Activated T-helper 1 cell treated with anti-CD3 and anti-CD28 coated beads, Interleukin-12 subunit alpha, Interleukin-12 subunit beta, Interleukin-2, Interleukin-4 antibody, amounts not matched to agents 30 ng/mL and 10 ng/mL and 1 ng/mL, durations not matched to agents 14 hours and 24 hours and 36 hours (primary cell): ENCODE data around the gene TMSB10. TPM values are rescaled to one million over a fixed set of nuclear protein-coding genes. Genes with fewer than 3 reads are reported as not detected.

Experiments
- DNase-seq: peaks from one replicate; pipeline ENCODE4 v3.0.0; 2021; ENCODE audit warnings: low spot score
- H3K27ac Mint-ChIP-seq: one replicate; pipeline ENCODE4 v1.8.0; 2021; ENCODE audit warnings: mild to moderate bottlenecking, mixed read lengths
- H3K27me3 Mint-ChIP-seq: one replicate; pipeline ENCODE4 v1.8.0; 2022; ENCODE audit warnings: mild to moderate bottlenecking, moderate library complexity, mixed read lengths; ENCODE audit not compliant: insufficient read depth
- H3K36me3 Mint-ChIP-seq: one replicate; pipeline ENCODE4 v1.8.0; 2021; ENCODE audit warnings: low read depth, mixed read lengths
- H3K4me1 Mint-ChIP-seq: one replicate; pipeline ENCODE4 v1.8.0; 2021; ENCODE audit warnings: low read depth, mixed read lengths
- H3K4me3 Mint-ChIP-seq: one replicate; pipeline ENCODE4 v1.8.0; 2021; ENCODE audit warnings: mild to moderate bottlenecking, moderate library complexity, mixed read lengths
- H3K9me3 Mint-ChIP-seq: one replicate; pipeline ENCODE4 v1.8.0; 2021; ENCODE audit warnings: mixed read lengths
- intact Hi-C: fragments of 100-400 bp; cut with micrococcal nuclease; formaldehyde crosslinking; loops from one replicate; pipeline ENCODE4 v1.15.1; 2024
- total RNA-seq: library from RNA; stranded (reverse); gene quantifications from 2 replicates; pipeline ENCODE4 v1.2.3, GENCODE V29; 2022

The TMSB10 gene
- total RNA-seq, 1 donor from 2014 or later = 2,510 TPM

DNA sequence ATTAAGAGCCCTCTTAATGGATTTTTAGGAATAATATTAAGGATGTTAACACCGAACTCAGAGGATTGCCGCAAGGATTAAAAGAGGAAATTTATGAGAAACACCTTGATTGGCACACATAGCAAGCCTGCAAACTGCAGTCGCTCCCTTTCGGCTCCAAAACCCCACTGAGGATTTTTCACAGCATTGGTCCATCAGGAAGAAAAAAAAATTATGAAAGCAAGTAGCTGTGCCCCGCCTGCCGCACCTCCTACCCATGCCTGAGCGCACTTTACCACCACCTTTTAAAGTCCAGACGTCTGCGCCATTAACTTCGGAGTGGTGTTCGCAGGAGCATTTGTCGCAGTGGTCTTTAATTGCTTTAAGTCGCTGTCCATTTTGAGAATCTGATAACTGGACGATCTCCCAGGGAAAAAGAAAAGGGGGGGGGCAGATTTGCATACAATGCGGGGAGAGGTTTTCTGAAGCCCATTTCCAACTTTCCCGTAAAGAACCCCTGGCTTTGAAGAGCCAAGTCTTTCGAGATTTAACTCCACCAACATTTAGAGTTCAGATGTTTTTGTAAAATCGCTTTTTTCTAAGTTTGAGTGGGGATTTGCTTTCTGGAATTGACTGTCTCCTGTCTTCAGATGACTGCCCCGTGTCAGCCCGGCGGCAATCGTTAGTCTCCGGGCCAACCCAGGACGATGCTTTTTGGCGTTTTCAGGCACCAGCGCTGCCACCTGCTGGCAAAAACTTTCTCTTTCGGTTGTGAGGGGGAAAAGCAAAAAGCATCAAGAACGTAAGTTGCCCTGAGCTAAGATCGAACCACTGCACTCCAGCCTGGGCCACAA is 23.7 kb upstream of the TMSB10 start:
- H3K4me3 Mint-ChIP-seq = peak overlapping the region; percentile 97
- intact Hi-C loops = loop anchor here (1.0 to 2.0 kb wide), 8 partner anchors 17 to 422 kb away; partner anchors contain the start of genes DNAH6, SUCLG1 and TMSB10
- DNase-seq = peak; percentile 81
- peaks cover 71% of the 10 kb centered on the region for H3K4me1 Mint-ChIP-seq
- peaks cover 6% of the 10 kb centered on the region for H3K36me3 Mint-ChIP-seq
- peak overlapping the region; percentile 99 for H3K27ac Mint-ChIP-seq
- H3K9me3 Mint-ChIP-seq = no peaks in the 10 kb centered on the region
- no peaks in the 10 kb centered on the region for H3K27me3 Mint-ChIP-seq

DNA sequence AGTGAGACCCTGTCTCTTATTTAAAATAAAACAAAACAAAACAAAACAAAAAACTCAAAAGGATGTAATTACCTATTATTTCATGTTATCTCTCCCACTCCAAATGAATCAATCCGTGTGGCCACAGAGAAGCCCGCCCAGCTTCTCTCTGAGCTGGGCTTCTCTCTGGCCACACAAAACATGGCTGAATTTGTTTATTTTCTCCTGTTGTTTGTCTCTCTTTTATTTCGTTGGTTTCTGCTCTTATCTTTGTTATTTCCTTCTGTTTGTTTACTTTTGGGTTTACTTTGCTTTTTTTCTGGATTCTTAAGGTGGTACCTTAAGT is 23.1 kb upstream of the TMSB10 start:
- Mint-ChIP-seq H3K36me3 (peaks cover 6% of the 10 kb centered on the region), H3K9me3 (no peaks in the 10 kb centered on the region), H3K27me3 (no peaks in the 10 kb centered on the region), H3K27ac (peak overlapping the region; percentile 99), H3K4me3 (peak overlapping the region; percentile 97), H3K4me1 (peaks cover 71% of the 10 kb centered on the region)
- intact Hi-C loops = loop anchor here (1.0 kb wide), 5 partner anchors 23 to 387 kb away; partner anchors contain the start of genes DNAH6 and TMSB10
- DNase-seq = no peak

DNA sequence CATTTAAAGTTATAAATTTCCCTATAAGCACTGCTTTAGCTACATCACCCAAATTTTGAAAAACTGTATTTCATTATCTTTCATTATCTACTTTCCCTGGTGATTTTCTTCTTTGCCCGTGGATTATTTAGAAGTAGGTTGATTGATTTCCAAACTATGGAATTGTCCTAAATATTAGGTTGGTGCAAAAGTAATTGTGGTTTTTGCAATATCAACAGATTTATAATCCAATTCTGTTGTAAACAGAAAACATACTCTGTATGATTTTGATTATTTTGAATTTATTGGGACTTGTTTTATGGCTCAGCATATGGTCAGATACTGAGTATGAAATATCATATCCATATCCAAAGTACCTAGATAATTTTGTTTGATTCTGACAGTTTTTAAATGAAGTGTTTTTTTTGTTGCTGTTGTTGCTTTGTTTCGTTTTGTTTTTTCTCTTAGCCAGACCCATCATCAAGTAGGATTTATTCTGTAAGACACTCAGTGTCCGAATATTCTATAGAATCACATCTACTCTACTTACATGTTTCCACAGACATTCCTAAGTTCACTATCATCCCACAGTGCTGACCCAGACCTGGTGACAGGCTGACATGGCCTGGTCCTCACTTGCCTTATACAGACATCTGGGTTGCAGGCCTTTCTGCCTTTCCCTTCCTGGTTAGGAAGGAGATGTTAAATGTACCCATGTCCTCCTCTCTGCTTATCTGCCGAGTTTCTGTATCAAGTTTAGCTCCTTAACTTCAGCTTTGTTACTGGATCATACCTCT is 22.5 kb upstream of the TMSB10 start:
- Mint-ChIP-seq H3K9me3 (no peaks in the 10 kb centered on the region), H3K36me3 (peaks cover 3% of the 10 kb centered on the region), H3K4me1 (peaks cover 68% of the 10 kb centered on the region), H3K4me3 (peak overlapping the region; percentile 97), H3K27me3 (no peaks in the 10 kb centered on the region), H3K27ac (peak overlapping the region; percentile 99)
- DNase-seq = no peak
- intact Hi-C loops = loop anchor here (1.0 kb wide), 5 partner anchors 22 to 388 kb away; partner anchors contain the start of genes DNAH6 and TMSB10

DNA sequence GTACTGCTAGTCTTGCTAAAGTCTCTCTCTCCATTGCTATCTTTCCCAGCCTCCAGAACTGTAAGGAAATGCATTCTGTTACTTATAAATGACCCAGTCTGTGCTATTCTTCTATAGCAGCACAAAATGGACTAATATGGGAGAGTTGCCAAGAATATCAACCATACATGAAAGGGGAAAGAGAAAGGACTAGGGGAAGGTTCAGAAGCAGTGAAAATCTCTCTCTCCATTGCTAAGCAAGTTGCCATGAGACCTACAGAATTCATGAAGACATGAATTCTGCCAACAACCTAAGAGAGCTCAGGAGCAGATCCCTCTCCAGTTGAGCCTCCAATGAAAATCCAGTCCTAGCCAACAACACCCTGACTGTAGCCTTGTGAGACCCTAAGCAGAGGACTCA is 21.0 kb upstream of the TMSB10 start:
- DNase-seq = no peak
- Mint-ChIP-seq H3K36me3 (peaks cover 3% of the 10 kb centered on the region), H3K27ac (no peak overlapping the region), H3K4me3 (no peak overlapping the region), H3K4me1 (peaks cover 75% of the 10 kb centered on the region), H3K27me3 (no peaks in the 10 kb centered on the region), H3K9me3 (no peaks in the 10 kb centered on the region)
- intact Hi-C loops = loop anchor here (2.0 kb wide), 1 partner anchor 144 kb away; no protein-coding TSS in a partner anchor

DNA sequence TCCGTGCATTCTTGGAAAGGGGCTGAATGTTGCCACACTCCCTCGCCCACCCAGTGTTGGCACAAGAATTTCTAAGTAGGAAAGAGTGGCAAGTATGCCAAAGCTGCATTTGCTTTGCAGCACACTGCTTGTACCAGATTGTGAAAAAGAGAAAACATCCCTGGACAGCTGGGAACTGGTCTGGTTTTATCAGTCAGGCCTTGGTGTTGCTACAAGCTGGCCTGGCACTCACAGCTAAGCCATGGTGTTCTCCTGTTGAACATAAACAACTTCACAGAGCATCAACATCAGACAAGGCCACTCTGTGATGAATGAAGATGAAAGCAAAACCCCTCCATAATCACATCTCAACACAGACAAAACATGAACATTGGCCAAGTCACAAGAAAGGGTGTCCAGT is 20.3 kb upstream of the TMSB10 start:
- DNase-seq = no peak
- H3K4me3 Mint-ChIP-seq = no peak overlapping the region
- H3K36me3 Mint-ChIP-seq = peaks cover 2% of the 10 kb centered on the region
- H3K9me3 Mint-ChIP-seq = no peaks in the 10 kb centered on the region
- H3K27ac Mint-ChIP-seq = no peak overlapping the region
- H3K27me3 Mint-ChIP-seq = no peaks in the 10 kb centered on the region
- H3K4me1 Mint-ChIP-seq = peaks cover 79% of the 10 kb centered on the region
- intact Hi-C loops = loop anchor here (2.0 kb wide), 1 partner anchor 144 kb away; no protein-coding TSS in a partner anchor

DNA sequence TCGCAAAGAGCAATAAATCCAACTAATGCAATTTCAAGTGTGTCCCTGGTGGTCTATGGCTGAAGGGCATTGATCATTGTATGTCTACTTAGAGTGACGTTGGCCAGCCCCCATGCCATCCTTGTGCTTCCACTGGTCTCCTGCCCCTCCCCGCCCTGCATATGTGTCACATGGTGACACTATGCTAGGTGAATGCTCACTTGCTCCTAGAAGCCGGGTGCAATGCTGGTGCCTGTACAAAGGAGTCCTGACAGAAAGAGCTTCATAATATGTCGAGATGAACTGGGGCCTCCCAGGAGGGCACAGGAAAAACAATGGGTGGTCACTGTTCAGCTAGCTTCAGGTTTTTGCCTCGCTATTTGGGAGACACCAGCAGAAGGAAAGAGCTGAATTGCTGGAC is 18.7 kb upstream of the TMSB10 start:
- intact Hi-C loops = no loop called here
- H3K9me3 Mint-ChIP-seq = no peaks in the 10 kb centered on the region
- H3K27me3 Mint-ChIP-seq = no peaks in the 10 kb centered on the region
- H3K4me1 Mint-ChIP-seq = peaks cover 83% of the 10 kb centered on the region
- H3K4me3 Mint-ChIP-seq = no peak overlapping the region
- no peaks in the 10 kb centered on the region for H3K36me3 Mint-ChIP-seq
- DNase-seq = no peak
- peak overlapping the region; percentile 62 for H3K27ac Mint-ChIP-seq

DNA sequence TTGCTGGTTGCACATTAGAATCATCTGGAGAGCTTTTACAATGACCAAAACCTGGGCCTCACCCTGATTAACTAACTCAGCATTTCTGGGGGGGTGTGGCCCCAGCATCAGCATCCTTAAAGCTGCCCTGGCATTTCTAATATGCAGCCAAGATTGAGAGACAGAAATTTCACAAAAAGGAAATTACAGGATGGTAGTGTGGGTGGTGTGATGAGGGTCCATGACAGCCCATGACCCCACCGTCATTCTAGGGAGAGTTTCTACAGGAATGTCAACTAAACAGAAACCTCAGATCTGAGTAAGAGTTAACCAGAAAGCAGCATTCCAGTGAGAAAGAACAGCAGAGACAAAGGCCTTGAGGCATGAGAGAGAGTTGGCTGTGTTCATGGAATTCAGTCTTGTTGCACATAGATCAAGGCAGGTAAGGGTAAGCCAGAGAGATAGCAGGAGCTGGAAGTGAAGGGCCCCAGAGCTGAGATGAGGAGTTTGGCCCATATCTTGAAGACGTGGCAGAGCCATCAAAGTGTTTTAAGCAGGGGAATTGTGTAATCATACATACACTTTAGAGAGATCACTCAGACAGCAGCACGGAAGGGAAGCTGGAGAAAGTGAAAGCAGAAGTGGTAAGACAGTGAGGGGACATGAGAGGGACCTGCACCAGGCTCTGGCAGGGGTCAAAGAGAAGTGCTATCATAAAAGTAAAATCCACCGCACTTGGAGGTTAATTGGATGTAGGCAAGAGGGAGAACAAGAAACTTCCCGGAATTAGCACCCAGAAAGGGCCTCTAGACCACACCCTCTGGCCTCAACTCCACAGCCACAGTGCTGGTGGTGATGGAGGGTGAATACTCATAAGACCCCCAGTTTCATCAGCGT is 16.8 kb upstream of the TMSB10 start:
- H3K27me3 Mint-ChIP-seq = no peaks in the 10 kb centered on the region
- peak; percentile 57 for DNase-seq
- H3K4me3 Mint-ChIP-seq = peak overlapping the region; percentile 62
- peaks cover 69% of the 10 kb centered on the region for H3K4me1 Mint-ChIP-seq
- peak overlapping the region; percentile 97 for H3K27ac Mint-ChIP-seq
- H3K36me3 Mint-ChIP-seq = no peaks in the 10 kb centered on the region
- H3K9me3 Mint-ChIP-seq = no peaks in the 10 kb centered on the region
- intact Hi-C loops = loop anchor here (1.0 to 2.0 kb wide), 4 partner anchors 8 to 36 kb away; partner anchors contain the start of gene TMSB10

DNA sequence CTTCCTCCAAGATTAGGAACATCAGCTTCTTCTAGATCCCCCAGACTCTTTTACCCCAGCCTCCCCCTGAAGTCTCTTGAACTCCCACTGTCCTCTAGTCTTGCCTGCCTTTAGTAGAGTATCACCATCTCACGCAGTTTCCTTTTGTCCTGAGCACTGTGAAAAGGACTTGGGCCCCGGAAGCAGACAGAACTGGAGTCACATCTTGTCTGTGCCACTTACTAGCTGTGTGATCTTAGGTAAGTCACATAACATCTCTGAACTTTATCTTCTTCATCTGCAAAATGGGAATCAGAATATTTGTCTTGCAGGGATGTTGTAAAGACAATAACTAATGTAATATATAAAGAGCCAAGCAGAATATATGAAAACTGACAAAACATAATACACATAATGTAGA is 16.1 kb upstream of the TMSB10 start:
- no peaks in the 10 kb centered on the region for H3K9me3 Mint-ChIP-seq
- intact Hi-C loops = loop anchor here (2.0 kb wide), 1 partner anchor 35 kb away; no protein-coding TSS in a partner anchor
- H3K27me3 Mint-ChIP-seq = no peaks in the 10 kb centered on the region
- H3K27ac Mint-ChIP-seq = peak overlapping the region; percentile 97
- H3K4me3 Mint-ChIP-seq = peak overlapping the region; percentile 62
- no peak for DNase-seq
- peaks cover 69% of the 10 kb centered on the region for H3K4me1 Mint-ChIP-seq
- H3K36me3 Mint-ChIP-seq = no peaks in the 10 kb centered on the region

DNA sequence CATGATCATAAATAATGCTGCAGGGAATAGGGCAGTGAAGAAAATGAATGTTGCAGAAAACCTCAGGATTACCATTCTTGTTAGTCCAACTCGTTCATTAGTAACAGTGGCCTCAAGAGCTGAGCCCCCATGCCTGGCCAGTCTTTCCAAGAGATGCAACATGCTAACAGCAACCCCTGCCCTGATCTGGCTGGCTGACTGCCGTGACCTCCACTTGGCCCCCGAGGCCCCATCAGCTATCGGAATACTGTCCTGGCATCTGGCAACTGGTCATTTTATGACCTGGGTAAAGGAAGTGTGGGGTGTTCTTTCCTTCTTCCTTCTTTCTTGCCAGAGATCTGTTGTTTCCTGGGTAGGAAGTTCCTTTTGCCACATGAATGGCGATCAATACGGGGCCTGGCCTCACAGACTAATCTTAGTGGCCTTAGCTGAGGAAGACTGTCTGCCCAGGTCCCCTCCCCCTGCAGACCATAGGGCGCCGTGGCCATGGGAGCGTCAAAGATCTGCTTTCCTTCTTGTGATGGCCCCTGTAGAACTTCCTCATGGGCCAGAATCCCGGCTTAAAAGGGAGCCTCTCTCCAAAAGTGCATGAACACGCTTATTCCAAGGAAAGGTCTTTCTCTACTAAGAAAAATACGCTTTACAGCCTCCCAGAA is 14.0 kb upstream of the TMSB10 start:
- Mint-ChIP-seq H3K4me1 (peaks cover 74% of the 10 kb centered on the region), H3K36me3 (peaks cover 2% of the 10 kb centered on the region), H3K27me3 (no peaks in the 10 kb centered on the region), H3K9me3 (no peaks in the 10 kb centered on the region), H3K4me3 (no peak overlapping the region), H3K27ac (no peak overlapping the region)
- DNase-seq = no peak
- intact Hi-C loops = no loop called here

DNA sequence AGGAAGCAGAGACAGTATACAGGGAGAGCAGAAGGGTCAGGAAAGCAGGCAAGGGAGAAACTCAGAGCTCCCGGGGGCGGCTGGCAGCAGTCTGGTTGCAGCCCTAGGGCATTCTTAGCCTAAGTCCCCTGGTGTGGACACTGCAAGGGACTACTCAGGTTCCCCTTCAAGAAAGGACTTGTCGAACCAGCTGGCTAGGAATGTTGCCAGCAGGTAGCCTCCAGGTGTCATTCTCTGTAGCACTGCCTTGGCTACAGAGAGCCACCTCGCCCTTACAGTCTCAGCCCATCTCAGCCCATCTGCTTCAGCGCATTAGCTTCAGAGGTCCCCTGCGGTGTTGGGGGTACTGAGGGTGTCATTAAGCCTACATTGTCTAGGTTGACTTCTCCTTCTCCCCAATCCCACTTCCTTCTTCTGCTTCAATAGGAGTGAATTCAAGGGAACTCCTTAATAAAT is 11.3 kb upstream of the TMSB10 start:
- Mint-ChIP-seq H3K4me3 (peak overlapping the region; percentile 56), H3K4me1 (peaks cover 75% of the 10 kb centered on the region), H3K9me3 (no peaks in the 10 kb centered on the region), H3K36me3 (peaks cover 7% of the 10 kb centered on the region), H3K27ac (peak overlapping the region; percentile 85), H3K27me3 (no peaks in the 10 kb centered on the region)
- intact Hi-C loops = no loop called here
- DNase-seq = no peak

DNA sequence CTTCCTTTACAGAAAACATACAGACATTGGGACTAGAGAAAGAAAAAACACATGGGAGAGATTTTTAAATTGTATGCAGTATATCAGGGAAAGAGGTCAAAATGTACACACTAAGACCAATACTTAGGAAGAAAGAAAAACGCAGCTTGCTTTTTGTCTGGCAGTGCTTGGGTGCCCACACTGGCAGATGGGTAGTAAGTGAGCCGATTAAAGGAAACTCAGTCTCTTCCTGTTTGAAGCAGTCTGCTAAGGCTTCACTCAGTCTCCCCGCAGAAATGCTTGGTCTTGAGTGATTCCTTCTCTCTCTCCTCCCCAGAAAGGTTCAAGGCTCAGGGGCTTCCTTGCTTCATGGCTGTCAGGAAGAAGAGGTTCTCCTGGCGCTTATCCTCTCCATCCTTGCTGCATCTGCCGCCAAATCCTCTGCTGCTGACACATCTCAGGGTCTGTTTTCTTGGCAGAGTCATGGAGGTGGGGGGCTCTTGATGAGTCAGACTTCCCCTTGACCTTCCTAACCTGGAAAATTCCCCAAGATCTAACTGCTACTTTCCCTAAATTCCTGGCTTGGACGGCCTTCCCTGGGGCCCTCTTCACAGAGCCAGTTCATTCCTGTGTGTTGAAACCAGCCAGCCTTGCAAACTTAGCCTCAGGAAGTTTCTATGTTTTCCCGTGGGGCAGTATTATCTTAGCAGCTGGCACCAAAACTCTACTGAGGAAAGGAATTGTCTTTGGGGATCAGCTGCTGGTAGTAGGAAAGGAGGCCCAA is 10.5 kb upstream of the TMSB10 start:
- DNase-seq = no peak
- no peaks in the 10 kb centered on the region for H3K27me3 Mint-ChIP-seq
- peak overlapping the region; percentile 56 for H3K4me3 Mint-ChIP-seq
- H3K4me1 Mint-ChIP-seq = peaks cover 75% of the 10 kb centered on the region
- H3K9me3 Mint-ChIP-seq = no peaks in the 10 kb centered on the region
- H3K36me3 Mint-ChIP-seq = peaks cover 7% of the 10 kb centered on the region
- intact Hi-C loops = no loop called here
- H3K27ac Mint-ChIP-seq = peak overlapping the region; percentile 85
